Bronchial epithelial cell (primary cell): ENCODE results near the gene RBM22. TPM values are rescaled to one million over a fixed set of nuclear protein-coding genes. Genes with fewer than 3 reads are reported as not detected.
A peak's percentile ranks its signal among the peaks of the same experiment; 100 is the strongest.
"Not testable (repeated sequence)": the region's sequence is repeated elsewhere in the genome, so short reads cannot be mapped to it uniquely, and the experiment has no call there.

Source experiments
- DNase-seq: peaks from one replicate; pipeline ENCODE4 v3.0.0-alpha.2; 2010; ENCODE audit warnings: low read depth
- FAIRE-seq: peaks from 2 replicates; lab custom pipeline; 2011; peaks lifted over from hg19 to GRCh38; lab: Jason Lieb, UNC
- H3K27me3 ChIP-seq: 2 replicates; pipeline ENCODE4 v1.5.1; 2011; ENCODE audit warnings: low read length; ENCODE audit not compliant: control insufficient read depth, insufficient read depth
- H3K36me3 ChIP-seq: 2 replicates; pipeline ENCODE4 v1.5.1; 2011; ENCODE audit warnings: low read length; ENCODE audit not compliant: control insufficient read depth, insufficient read depth
- H3K4me3 ChIP-seq: 2 replicates; pipeline ENCODE4 v1.5.1; 2011; ENCODE audit warnings: mild to moderate bottlenecking, low read depth, low read length, control low read depth
- total RNA-seq: library from RNA; depleted of rRNA; stranded (reverse); fragments of >200 nt; gene quantifications from 2 replicates; pipeline ENCODE4 v1.2.1, GENCODE V29; 2014
- TF ChIP-seq, protein P1 (sequence below): IDR thresholded peaks from 2 replicates; pipeline ENCODE4 v1.5.1; 2011; ENCODE audit warnings: mild to moderate bottlenecking, moderate library complexity, low read length, control low read depth, inconsistent platforms; ENCODE audit not compliant: insufficient read depth, severe bottlenecking

The RBM22 gene
- total RNA-seq: 13.7 and 16.4 TPM in 2 replicates

DNA sequence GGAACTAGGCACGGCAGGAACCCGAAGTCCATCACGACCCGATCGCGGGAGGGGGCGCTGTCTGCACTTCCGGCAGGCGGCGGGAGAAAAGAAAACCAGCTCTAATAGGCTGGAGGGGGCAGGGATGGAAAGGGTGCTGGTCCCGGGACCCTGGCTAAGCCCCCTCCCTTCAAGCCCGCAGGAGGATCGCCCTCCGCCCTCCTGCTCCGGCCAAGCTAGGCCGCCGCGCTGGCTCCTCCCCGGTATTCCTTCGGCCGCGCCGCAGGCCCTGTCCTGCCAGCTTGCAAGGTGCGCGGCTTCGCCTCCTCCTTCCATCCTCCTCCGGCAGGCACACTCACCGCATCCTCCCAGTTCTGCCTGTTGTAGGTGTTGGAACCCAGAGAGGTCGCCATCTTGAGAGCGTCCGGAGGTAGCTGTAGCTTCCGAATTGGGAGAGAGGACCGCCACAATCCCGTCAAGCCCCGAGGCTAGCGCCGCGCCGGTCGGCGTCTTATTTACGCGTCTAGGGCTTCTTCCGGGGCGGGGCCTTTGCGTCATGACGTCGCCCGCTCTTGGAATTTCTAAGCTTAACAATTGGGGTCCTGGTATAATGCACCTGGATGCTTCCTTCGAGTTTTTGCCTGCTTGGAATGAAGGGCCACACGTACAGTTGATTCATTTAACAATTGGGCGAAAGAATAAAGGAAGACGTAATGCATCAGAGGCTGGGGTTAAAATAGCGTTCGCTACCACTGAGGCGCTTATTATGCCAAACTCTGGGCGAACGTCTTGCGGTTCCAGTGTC is at the start of gene RBM22:
Gene RBM22 (minus strand): TSS at position 469 of the 784 bp plus-strand sequence. CDS start 77 bp downstream, at position 392.
- H3K4me3 ChIP-seq: peak within 1 kb of the TSS; percentile 94
- TF ChIP-seq, protein P1, sequence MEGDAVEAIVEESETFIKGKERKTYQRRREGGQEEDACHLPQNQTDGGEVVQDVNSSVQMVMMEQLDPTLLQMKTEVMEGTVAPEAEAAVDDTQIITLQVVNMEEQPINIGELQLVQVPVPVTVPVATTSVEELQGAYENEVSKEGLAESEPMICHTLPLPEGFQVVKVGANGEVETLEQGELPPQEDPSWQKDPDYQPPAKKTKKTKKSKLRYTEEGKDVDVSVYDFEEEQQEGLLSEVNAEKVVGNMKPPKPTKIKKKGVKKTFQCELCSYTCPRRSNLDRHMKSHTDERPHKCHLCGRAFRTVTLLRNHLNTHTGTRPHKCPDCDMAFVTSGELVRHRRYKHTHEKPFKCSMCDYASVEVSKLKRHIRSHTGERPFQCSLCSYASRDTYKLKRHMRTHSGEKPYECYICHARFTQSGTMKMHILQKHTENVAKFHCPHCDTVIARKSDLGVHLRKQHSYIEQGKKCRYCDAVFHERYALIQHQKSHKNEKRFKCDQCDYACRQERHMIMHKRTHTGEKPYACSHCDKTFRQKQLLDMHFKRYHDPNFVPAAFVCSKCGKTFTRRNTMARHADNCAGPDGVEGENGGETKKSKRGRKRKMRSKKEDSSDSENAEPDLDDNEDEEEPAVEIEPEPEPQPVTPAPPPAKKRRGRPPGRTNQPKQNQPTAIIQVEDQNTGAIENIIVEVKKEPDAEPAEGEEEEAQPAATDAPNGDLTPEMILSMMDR: peak; percentile 84
- peak; percentile 18 for FAIRE-seq

DNA sequence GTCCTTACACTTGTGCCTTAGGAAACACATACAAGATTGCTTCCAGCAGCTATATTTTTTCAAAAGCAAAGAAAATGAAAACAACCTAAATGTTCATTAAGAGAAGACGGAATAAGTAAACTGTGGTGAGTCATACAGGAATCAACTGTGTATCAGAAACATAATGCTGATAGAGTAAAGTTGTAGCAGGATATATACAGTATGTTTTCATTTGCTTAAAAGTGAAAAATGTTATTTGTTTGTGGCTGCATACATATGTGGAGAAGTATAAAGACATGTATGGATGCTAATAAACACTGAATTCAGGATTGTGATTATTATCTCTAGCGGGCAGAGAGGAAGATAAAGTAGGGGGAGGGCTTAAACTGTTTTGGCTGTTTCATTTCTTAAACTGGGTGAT is 49.6 kb upstream of the RBM22 start:
- FAIRE-seq (no peak), DNase-seq (peak; percentile 15)
- H3K4me3 ChIP-seq: no peak overlapping the region
- peaks cover 7% of the 10 kb centered on the region for H3K36me3 ChIP-seq
- H3K27me3 ChIP-seq: no peaks in the 10 kb centered on the region
- TF ChIP-seq, protein P1: no peak

More for the DNA sequence above, at the start of gene RBM22:
- Histone ChIP-seq H3K36me3 (peaks cover 14% of the 10 kb centered on the region), H3K27me3 (no peaks in the 10 kb centered on the region)
- peak; percentile 78 for DNase-seq

DNA sequence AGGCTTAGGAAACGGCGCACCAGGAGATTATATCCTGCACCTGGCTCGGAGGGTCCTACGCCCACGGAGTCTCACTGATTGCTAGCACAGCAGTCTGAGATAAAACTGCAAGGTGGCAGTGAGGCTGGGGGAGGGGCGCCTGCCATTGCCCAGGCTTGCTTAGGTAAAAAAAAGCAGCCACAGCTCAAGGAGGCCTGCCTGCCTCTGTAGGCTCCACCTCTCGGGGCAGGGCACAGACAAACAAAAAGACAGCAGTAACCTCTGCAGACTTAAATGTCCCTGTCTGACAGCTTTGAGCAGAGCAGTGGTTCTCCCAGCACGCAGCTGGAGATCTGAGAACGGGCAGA is 42.3 kb upstream of the RBM22 start:
- not testable (repeated sequence) for FAIRE-seq, DNase-seq, H3K27me3 ChIP-seq, H3K36me3 ChIP-seq, H3K4me3 ChIP-seq

DNA sequence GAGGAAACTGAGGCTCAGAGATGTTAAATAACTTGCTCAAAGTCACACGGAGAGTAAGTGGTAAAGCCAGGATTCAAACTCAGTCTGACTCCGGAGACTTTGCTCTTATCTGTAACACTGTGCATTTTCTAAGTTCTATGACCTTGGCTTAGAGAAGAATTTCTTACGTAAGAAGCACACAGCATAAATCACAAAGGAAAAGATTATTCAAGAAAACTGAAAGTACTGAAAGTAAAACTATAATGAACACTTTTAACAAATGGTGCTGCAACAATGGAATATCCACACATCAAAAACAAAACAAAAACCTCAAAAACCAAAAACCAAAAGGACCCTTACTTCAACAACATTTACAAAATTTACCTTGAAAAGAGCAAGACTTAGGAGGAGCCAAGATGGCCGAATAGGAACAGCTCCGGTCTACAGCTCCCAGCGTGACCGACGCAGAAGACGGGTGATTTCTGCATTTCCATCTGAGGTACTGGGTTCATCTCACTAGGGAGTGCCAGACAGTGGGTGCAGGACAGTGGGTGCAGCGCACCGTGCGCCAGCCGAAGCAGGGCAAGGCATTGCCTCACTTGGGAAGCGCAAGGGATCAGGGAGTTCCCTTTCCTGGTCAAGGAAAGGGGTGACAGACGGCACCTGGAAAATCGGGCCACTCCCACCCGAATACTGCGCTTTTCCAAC is 41.7 kb upstream of the RBM22 start:
- H3K27me3 ChIP-seq, H3K36me3 ChIP-seq, H3K4me3 ChIP-seq, DNase-seq, FAIRE-seq: not testable (repeated sequence)

DNA sequence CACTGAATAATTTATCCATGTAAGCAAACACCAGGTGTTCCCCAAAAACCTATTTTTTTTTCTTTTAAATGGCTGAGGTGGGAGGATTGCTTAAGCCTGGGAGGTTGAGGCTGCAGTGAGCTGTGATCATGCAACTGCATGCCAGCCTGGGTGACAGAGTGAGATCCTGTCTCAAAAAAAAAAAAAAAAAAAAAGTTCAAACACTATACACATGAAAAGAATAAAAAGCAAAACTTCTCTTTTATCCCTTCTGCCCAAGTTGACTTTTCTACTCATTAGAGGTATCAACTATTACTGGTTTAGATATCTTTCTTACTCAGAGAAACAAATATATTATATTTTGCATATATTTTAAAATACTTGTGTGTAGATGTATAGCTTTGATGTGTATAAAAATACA is 40.1 kb upstream of the RBM22 start:
- Histone ChIP-seq H3K36me3 (peaks cover 2% of the 10 kb centered on the region), H3K4me3 (no peak overlapping the region), H3K27me3 (no peaks in the 10 kb centered on the region)
- TF ChIP-seq, protein P1: no peak
- DNase-seq (no peak), FAIRE-seq (no peak)

DNA sequence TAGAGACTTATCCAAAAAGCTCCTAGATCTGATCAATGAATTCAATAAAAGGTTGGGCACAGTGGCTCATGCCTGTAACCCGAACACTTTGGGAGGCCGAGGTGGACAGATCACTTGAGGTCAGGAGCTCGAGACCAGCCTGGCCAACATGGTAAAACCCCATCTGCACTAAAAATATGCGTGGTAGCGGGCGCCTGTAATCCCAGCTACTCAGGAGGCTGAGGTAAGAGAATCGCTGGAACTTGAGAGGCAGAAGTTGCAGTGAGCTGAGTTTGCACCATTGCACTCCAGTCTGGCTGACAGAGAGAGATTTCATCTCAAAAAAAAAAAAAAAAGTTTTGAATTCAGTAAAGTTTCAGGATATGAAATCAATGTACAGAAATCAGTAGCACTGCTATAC is 38.0 kb upstream of the RBM22 start:
- TF ChIP-seq, protein P1: no peak

More for the DNA sequence above, 38.0 kb upstream of the RBM22 start:
- no peak overlapping the region for H3K4me3 ChIP-seq
- no peak for DNase-seq
- FAIRE-seq: no peak
- no peaks in the 10 kb centered on the region for H3K27me3 ChIP-seq
- H3K36me3 ChIP-seq: peaks cover 3% of the 10 kb centered on the region
